NCI-H1417 (cell line): ENCODE results near the gene HLA-DMB.
A peak's percentile ranks its signal among the peaks of the same experiment; 100 is the strongest.

Experiments used
- DNase-seq, 3 experiments: peaks; one replicate each; lab custom pipeline; 2025; lab: John Stamatoyannopoulos, UW

Gene HLA-DMB

GRCh38 chr6:32971581-32972352 is 30.9 kb upstream of the HLA-DMB start:
- peak; percentile 99 to 100 (median 99) for DNase-seq

DNA sequence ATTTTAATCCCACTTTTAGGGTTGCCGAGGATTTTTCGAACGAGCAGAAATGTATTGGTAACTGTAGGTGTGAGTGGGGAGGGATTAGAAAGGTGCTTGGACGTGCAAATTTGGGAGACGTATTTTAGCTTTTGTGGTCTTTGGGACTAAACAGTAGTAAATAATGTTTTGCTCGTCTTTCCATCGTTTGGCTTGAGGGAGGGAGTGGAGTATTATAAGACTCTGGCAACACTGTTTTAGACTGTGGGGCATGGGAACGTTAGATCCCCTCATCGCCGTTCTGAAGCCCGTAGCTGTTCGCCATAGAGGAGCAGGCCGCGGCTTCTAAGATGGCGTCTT is 30.4 kb upstream of the HLA-DMB start:
- no peak for DNase-seq

DNA sequence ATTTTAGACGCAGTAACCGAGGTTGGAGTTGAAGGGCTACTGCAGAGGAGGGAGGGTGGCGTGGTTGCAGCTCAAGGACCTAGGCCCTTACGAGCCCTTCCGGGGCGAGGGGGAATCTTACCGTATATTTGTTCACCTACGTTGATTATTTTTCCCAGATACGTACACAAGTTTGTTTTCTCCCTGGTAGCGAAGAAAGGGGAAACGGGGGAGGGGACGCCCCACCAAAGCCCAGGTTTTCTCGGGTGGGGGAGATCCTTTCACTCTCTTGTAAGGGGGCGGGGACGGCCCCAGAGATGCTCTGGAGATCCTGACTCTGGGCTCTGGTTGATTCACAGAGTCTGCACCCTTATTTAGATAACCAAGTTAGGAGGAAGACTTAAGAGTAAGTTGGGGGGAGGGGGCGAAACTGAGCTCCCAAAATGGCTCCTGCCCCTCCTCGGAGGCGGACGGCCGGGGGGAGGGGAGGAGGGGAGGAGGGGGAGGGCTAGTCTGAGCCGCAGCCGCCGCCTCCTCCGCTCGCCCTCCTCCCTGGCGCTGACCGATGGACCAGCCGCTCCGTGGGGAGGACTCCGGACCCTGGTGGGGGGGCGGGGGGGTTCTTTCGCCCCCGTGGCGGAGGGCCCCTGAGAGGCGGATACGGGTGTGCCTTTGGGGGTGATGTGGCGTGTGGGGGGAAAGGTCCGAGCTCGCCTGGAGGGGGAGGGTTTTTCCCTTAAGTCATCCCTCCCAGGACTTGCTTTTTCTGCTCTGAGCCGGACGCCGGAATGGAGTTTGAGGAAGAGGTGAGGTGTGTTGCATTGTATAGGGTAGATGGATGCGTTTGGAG is 29.8 kb upstream of the HLA-DMB start:
- peak; percentile 74 to 85 (median 80) for DNase-seq

DNA sequence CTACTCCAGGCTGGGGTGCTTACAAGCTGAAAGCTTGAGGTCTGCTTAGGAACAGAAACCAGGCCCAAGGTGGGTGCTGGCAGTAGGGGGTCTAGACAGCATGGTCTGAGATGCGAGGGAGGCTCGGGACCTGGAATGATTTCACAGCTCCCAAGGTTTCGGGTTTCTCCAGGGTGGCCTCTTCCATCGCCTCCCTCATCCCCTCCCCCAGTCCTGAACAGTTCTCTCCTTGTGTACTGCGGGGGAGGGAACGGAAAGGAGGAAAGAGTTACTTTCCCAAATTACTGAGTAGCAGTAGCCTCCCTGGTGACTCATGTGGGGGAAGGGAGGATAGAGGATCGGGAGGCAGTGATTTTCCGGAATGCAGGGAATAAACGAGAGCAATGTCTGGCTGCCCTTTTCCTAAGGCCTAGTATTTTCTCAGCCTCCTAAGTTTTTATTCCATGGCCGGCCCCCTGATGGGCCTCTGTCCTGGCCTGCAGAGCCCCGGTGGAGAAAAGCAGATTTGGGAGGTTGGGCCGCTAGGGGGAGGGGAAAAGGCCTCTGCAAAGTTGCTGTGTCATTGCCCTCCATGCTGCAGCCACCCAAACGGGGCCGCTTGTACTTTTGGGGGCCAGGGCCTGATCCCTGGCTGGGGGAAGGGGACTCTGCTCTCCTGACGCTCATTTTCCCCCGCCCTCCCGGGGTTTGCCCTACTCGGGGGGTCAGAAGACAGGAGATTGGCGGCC is 29.0 kb upstream of the HLA-DMB start:
- peak; percentile 70 to 88 (median 82) for DNase-seq

DNA sequence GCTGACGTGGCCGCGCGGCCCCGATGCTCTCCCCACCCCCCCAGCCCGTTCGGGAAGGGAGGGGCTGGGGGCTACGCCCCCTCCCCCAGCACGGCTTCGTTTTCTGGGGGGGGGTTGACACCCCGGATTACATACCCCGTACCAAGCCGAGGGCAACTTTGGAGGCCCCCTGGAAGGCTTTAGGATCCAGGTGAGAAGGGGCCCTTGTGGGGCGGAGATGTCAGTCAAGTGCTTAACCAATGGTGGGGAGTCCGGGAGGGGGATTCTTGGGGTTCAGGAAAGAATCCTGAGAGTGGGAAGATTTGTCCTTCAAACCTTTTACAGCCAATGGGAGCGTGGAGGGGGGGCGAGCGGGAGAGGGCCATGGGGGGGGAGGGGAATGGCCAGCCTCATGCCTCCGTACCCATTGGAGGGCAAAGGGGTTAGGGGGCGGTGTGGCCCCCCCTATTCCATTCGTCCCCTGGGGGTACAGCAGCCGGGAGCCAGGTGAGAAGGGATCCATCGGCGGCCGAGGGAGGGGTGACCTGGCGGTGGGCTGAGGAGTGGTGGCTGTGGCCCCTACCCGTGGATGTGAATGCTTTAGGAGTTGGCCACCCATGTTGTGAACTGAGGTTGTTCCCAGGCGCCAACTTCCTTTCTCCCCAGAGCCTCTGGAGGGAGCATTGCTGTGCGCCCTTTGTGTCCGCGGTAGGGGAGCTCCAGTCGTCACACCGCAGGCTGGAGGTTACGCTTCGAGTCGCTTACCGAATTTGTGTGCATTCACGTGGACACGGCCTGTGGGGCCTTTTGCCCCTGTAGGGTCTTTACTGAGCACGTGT is 28.2 kb upstream of the HLA-DMB start:
- peak; percentile 63 to 93 (median 92) for DNase-seq

DNA sequence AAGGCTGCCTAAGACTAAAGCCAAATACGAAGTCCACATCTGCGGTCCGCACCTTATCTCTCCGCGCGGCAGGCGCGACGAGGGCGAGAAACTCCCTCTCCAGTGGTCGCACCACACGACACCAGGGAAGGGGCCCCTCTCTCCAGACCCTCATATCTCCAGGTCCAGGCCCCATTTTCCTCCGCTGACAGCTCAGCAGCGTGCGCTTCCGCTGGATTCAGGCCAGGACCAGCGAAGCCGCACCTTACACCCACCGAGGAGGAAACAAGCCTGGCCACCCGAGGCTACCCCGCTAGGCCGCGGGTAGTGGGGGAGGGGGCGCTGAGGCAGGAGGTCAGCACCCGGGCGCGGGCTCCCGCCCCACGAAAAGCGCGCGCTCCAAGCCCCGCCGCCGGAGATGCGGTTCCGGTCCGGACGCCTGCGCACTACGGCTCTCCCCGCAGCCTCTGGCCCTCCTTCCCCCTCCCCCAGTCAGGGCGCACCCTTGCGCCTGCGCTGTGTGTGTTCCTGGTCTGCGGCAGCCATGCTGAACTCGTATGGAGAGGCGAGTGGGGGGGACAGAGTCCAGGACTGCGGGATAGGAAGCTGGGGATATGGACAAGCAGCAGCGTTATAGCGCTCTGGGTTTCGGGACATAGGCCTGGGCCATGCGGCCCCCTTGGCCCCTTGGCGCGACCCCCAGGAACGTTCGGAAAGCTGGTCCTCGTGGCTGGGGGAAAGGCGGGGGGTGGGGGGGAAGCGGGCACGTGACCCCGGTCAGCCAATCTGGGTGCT is 27.5 kb upstream of the HLA-DMB start, which contains the start of gene BRD2:
Gene BRD2 (plus strand): TSS at position 502 of the 774 bp plus-strand sequence. CDS start 4,305 bp downstream, outside the sequence.
- DNase-seq = peak; percentile 93 to 98 (median 97)

DNA sequence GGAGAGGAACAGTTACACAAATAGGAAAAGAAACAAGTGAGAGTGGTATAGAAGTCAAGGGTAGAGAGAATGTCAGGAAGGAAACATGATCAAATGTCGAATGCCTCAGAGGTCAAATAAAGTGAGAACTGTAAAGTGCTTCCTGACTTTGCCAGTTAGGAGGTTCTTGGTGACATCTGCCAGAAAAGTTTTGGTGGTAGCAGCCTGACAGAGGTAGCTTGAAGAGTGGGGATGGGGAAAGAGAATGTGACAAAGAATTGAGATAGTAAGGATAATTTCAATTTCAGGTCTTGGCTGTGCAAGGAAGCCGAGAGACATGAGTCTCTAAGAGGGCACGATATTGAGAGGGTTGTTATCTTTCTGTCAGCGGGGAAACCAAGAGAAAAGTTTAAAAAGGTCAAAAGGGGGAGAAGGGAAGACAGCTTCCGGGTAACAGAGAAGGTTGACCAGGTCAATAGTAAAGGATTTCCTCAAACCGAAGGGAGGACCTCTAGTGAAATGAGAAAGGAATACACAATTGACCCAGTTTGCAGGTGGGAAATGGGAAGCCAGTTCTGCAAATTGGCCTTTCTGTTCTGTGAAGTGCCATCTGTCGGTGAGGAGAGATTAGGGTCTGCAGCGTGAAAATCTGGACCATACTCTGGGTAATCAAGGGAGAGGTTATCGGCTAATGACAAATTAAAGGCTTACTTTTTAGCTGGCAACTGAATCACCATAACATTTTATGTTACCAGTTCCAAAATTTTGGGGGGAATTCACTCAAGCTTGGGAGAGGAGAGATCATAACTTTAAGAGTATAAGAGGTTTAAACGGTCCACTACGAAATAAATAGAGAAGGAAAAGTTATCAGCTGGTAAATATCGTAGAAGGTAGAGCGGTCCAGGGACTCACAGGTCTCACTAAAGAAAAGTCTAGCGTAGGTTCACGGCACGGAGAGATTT is 26.6 kb upstream of the HLA-DMB start:
- peak; percentile 37 to 78 (median 46) for DNase-seq

GRCh38 chr6:32964776-32965175 is 23.9 kb upstream of the HLA-DMB start:
- DNase-seq = no peak

GRCh38 chr6:32963866-32964265 is 23.0 kb upstream of the HLA-DMB start:
- no peak for DNase-seq

DNA sequence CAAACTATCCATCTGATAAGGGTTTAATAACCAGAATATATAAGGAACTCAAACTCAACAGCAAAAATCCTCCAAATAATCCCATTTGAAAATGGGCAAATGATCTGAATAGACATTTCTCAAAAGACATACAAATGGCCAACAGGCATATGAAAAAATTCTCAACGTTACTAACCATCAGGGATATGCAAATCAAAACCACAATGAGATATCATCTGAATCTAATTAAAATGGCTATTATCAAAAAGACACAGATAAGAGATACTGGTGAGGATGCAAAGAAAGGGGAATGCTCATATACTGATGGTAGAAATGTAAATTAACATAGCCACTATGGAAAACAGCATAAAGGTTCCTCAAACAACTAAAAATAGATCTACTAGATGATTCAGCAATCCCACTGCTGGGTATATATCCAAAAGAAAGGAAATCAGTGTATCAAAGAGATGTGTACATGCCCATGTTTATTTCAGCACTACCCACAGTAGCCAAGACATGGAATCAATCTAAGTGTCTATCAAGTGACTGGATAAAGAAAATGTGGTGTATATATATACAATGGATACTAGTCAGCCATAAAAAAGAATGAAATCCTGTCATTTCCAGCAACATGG is 21.5 kb upstream of the HLA-DMB start:
- DNase-seq = no peak

DNA sequence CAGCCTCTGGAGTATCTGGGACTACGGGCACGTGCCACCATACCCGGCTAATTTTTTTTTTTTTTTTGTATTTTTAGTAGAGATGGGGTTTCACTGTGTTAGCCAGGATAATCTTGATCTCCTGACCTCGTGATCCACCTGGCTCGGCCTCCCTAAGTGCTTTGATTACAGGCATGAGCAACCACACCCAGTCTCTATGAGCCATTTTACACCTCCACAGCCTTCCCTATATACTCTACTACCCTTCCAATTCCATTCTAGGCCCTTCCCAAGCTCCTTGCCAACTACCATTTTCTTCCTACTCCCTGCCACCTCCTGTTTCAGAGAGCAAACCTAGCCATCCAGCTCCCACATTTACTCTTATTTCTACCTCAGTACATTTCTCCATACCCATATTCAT is 19.7 kb upstream of the HLA-DMB start:
- no peak for DNase-seq

DNA sequence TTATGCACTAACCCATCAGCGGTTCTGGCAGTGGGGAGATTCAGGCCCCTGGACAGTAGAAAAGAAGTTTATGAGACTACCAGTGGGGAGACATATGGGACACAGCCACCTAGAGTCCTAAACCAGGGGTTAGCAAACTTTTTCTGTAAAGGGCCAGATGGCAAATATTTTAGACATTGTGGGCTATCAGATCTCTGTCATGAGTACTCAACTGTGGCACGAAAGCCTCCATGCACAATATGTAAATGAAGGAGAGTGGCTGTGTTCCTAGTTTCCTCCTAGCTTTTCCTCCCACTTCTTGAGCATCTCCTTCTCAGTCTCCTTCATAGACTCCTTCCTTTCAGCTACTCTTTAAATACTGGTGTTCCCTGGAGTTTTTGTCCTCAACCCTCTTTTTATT is 15.3 kb upstream of the HLA-DMB start:
- no peak for DNase-seq

DNA sequence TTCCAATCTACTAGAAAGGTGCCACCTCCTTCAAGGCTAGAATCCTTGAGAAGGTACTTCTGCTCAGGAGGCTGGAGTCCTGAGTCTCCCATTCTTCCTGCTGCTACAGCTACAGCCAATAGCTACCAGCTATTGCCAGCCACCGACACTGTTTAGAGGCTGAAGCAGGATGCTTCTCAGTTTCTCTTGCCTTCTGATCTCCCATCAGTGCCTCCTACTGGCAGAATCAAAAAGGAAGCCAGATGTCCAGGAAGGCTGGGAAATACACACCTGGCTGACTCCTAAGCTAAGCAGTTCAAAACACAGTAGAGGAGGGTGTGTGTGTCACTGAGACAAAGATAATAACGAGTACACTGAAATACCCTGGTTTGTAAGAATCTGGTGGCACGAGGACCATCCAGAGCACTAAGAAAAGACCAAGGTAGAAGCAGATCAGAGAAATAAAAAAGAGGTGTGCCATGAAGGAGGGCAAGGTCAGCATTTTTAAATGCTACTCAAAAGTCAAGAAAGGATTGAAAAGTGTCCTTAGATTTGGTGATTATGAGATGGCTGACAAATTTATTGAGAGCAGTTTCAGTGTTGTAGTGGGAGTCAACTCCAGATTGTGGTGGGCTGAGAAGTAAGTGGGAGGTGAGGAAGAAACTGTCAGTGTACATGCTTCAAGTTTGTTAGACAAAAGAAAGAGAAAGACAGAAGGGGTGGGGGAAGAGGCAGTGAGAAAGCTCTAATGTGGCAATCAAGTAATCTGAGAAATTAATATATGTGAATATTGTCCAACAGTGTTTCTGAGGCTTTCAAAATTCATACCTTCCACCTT is 14.4 kb upstream of the HLA-DMB start:
- DNase-seq = peak in 1 of 3 experiments; percentile 4

GRCh38 chr6:32954267-32954666 is 13.4 kb upstream of the HLA-DMB start:
- DNase-seq = no peak

GRCh38 chr6:32953775-32954174 is 12.9 kb upstream of the HLA-DMB start:
- DNase-seq = no peak

GRCh38 chr6:32952817-32953739 is 12.2 kb upstream of the HLA-DMB start, which contains the start of gene HLA-DMA:
HLA-DMA (minus strand) TSS chr6:32953097; CDS start chr6:32953036, 61 bp downstream.
- DNase-seq = peak in 2 of 3 experiments; percentile 19 to 48

- DNase-seq = no peak
Measured at GRCh38 chr6:32950449-32950848, 9.6 kb upstream of the HLA-DMB start.
